Anterior cingulate cortex (tissue), 58 donors: ENCODE measurements around the gene JMJD8.

Experiments used
- DNase-seq, 58 donors: peaks; one replicate each; lab custom pipeline; 2025; lab: John Stamatoyannopoulos, UW

The JMJD8 gene

GRCh38 chr16:647173-647902 is 36.8 kb downstream of the JMJD8 start:
- DNase-seq = peak in 3 of 58 donors; percentile 15 to 32 (median 30)

- no peak for DNase-seq
Observed at GRCh38 chr16:646679-647172, 37.4 kb downstream of the JMJD8 start.

DNA sequence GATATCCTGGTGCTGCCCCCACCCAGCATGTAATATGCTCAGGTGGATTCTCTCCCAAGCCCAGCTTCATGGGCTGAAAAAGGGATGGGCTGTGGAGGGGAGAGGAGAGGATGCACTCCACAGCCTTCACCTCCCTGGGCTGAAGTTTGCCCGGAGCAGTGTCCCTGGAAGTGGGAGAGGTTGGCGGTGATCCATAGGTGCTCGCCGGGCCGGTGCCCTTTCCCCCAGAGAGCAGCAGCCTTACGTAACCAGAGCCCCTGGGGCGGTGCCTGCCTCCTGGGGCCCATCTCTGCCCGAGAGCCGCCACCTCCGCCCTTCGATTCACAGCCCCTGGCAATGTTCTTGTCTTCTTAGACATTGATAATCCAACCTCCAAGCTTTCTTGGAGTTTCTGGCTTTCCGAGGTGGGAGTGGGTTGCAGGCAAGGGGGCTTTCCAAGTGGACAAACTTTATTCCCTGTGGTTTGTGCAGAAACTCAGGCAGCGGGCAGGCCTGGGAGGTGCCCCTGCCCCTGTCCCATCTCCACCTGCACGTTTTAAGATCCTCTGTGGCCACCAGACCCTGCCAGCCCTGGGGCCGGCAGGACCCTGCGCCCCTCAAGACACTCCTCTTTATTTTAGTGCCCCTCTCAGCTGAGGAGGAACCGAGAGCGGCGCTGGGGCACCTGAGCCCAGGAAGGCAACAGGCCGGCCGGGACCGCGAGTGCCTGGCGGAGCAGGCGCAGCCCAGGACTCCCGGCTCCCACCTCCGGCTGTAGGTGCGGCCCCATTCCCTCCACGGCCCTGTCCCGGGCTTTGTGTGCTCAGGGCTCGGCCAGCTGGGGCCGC is 38.1 kb downstream of the JMJD8 start:
- no peak for DNase-seq

- no peak for DNase-seq
Observed at GRCh38 chr16:644556-644955, 39.6 kb downstream of the JMJD8 start.

GRCh38 chr16:643050-643368 is 41.1 kb downstream of the JMJD8 start:
- DNase-seq = peak in 1 of 58 donors; percentile 33

GRCh38 chr16:642189-643049 is 41.7 kb downstream of the JMJD8 start:
- peak in 26 of 58 donors; percentile 11 to 54 (median 33) for DNase-seq

DNA sequence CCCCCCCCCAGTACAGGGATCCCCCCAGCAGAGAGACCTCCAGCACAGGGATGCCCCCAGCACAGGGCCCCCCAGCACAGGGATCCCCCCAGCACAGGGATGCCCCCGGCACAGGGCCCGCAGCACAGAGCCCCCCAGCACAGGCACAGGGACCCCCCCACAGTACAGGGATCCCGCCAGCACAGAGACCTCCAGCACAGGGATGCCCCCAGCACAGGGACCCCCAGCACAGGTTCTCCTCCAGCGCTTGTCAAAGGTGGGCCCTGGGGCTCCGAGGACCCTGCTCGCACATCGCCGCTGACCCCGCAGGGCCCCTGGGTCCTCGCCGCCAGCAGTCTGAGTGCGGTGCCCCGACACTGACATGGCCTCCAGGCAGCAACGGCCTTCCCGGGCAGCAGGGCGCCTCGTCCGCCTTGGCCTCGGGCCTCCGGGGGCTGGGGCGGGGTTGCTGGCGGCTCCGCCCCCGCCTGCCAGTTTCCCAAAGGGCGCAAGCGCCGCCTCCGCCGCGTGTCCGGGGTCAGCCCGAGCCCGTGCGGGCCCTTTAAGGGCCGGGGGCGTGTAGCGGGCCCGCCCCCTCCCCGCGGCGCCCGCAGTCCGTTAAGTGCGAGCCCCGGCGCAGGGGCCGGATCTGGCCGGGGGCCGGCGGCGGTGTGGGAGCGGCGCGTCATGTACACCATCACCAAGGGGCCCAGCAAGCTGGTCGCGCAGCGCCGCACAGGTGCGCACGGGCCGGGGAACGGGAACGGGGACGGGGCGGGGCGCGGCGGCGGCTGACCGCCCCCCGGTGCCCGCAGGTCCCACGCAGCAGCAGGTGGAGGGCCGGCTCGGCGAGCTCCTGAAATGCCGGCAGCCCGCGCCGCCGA is 42.6 kb downstream of the JMJD8 start, which contains the start of gene MCRIP2:
Gene MCRIP2, plus strand, starts transcription at position 503 of the 863 bp plus-strand sequence. Its CDS starts 164 bp downstream, at position 667.
- peak in 53 of 58 donors; percentile 33 to 84 (median 70) for DNase-seq

GRCh38 chr16:640614-641013 is 43.5 kb downstream of the JMJD8 start:
- DNase-seq = no peak

DNA sequence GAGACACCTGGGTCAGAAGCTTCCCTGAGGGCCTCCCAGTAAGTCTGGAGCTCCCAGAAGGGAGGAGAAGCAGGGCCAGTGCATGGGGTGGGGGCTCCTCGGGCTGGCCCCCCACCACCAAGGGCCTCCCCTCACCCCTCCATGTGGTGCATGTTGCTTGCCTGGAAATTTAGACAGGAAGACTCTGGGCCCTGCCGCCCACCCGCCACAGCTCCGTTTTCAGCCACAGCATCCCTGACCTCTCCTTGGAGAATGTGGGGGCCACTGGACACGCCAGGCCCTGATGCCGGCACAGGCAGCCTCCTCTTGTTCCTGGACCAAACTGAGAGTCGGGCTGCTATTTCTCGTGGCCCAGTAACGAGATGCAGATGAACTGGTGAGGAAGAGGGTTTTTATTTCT is 45.3 kb downstream of the JMJD8 start:
- DNase-seq = no peak

DNA sequence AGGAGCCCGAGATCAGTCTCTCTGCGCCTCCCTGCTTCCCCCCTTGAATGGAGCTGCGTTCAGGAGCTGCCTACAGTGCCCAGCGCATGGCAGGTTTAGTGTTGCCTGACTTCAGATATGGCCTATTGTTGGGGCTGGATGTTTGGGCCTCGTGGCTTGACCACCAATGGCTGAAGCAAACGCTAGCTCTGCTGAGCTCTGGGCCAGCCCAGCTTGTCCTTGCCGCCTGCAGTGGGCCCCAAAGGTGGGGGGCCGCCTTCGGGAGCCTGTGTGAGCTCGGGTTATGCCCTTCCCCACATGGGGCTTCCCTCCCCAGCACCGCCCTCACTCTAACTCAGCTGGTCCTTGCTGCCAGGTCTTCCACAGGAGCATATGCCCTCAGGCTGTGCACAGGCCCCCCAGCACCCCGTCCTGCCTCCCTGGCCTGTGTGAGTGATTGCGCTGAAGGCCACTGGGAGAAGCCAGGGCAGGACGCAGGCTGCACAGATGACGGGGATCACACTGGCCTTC is 46.0 kb downstream of the JMJD8 start:
- DNase-seq = no peak

GRCh38 chr16:637081-638018 is 46.8 kb downstream of the JMJD8 start:
- peak in 49 of 58 donors; percentile 15 to 99 (median 95) for DNase-seq

- peak; percentile 66 to 99 (median 96) for DNase-seq
Observed at GRCh38 chr16:636206-637080, 47.7 kb downstream of the JMJD8 start, which contains the start of gene METTL26. TSS of gene METTL26 (minus strand) at chr16:636305. CDS start at chr16:636290, 15 bp downstream.

DNA sequence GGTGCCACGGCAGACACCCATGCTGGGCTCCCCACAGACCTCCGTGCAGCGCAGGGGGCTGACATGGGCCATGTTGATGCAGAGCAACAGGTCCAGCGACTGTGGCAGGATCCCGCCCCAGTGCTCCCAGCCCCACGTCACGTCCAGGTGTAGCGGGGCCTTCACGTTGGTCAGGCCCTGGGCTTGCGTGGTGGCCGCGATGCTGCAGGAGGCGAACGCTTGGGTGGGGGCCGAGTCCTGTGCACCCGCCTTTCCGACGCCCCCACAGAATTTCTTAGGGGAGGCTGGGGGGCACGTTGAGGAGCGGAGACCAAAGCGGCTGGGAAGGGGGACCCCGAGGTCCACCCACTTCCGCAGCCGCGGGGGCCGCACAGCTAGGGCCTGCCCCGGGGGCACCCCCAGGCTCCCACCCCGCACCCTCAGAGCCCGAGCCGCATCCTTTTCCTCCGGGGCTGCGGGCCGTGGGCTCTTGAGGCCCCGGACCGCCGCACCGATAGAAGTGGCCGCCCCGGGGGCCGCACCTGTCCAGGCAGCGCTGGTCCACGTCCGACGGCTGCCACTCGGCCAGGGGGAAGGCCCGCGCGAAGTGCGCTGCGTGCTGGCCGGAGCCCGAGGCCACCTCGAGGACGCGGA is 48.4 kb downstream of the JMJD8 start:
- peak in 3 of 58 donors; percentile 11 to 29 (median 27) for DNase-seq

DNA sequence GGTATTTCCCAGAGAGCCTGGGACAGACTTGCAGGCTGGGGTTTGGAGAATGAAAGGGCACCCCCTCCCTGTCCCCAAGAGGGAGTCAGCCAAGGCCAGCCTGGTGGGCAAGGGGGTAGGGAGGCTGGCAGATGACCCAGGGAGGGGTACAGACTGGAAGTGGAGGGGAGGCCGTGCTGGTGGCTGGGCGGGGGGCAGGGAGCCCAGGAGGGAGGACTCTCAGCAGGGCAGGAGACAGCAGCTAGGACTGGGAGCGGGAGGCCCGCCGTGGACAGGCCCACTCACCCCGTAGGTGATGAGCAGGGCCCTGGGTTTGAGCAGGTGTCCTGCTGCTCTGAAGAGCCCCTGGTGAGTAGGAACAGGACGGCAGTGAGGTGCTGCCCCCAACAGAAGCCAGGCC is 49.1 kb downstream of the JMJD8 start:
- no peak for DNase-seq

GRCh38 chr16:634051-634670 is 50.0 kb downstream of the JMJD8 start:
- no peak for DNase-seq
